HCEC 1CT (cell line): ENCODE measurements around the gene CDH4.
"Not testable (repeated sequence)": the region's sequence is repeated elsewhere in the genome, so short reads cannot be mapped to it uniquely, and the experiment has no call there.

Source experiments
- DNase-seq: peaks from one replicate; pipeline ENCODE4 v3.0.0-alpha.2; 2017

The CDH4 gene

DNA sequence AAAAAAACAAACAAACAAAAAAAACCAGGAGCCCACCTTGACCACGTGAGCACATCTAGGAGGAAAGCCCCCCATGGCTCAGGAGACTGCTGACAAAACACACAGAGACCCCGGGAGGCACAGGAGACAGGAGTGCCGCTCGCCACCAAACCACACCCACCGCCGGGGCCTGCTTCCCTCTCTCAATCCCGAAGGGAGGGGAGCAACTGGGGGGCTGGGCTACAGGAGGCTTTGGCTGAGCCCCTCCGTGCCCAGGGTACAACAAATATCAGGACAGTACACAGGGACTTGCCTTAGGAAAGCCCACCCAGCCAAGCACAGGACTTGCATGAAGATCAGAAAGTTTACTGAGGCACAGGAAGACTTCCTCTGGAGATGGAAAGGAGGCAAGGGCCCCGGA lies 711.1 kb downstream of the CDH4 start:
- no peak for DNase-seq

- DNase-seq: no peak
Observed at GRCh38 chr20:61963885-61964674, 712.0 kb downstream of the CDH4 start.

DNA sequence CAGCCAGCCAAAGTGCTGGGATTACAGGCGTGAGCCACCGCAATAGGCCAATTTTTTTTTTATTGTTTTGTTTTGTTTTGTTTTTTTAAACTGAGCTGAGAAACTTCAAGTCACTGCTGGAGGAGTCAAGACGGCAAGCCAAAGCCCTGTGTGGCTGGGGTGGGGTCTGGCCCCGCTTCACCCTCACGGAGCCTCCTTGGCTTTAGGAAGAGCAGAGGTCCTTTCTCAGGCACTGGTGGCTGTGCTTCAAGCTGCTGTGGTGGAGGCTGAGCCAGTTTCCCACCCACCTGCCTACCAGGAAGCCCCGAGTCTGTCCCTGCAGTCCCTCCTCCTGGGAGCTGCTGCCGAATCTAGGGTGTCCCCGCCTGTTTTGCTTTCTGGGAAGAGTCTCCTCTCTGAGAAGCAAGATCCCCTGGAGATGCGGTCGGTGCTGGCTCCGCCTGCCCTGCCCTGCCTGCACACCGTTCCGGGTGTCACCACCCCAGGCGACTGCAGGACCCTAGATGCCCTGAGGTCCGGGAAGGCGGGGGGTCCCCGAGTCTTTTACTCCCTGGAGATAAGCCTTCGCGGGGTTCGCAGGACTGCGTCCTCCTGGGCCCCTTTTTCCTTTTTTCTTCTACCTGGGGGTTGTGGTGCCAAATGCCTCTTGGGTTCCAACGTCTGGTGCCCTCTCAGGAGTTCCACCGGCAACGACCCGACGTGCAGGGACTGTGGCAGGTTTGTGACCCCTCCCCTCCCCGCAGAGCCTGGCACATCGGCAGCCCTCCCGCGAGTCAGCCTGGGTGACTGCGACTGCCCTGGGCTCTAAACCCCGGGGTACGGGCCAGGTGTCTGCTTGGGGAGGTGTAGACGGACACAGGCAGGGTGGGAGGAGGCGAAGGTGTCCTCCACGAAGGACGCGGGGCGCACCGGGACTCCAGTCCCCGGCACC lies 712.9 kb downstream of the CDH4 start:
- DNase-seq: no peak

DNA sequence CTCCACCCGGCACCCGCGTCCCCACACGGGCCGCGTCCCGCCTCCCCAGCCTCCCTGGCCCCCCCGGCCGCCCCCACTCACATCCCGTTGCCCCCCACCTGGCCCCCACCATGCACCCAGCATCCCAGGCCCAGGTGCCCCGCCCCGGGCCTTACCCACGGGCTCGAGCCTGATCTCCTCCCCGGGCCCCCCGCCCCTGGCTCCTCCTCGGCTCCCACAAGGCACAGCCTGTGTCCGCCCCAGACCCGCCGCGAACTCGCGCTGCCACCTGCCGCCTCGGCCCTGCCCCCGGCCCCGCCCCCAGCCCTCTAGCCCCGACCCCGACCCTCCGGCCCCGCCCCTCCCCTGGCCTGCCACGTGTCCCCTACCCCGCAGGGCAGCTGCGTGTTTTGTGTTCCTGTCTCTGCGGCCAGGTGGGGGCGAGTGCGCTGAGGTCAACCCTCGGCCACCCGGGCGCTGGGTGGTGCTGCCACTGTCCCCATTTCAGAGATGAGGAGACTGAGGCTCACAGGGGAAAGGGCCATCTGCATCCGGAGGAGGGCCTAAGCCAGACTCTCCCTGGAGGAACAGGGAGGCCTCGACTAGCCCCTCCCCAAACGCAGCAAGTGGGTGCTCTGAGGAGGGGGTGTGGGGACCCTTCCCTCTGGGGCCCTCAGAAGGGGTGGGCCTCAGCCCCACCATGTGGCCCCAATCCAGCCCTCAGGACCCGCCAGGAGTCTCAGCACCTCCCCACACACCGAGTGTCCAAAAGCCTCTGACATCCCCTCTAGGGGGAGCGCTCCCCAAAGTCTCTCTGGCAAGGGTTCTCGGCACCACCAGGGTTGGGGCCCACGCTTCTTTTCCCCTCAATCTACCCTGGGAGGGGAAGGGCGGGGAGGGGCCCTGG lies 713.8 kb downstream of the CDH4 start:
- DNase-seq: no peak

DNA sequence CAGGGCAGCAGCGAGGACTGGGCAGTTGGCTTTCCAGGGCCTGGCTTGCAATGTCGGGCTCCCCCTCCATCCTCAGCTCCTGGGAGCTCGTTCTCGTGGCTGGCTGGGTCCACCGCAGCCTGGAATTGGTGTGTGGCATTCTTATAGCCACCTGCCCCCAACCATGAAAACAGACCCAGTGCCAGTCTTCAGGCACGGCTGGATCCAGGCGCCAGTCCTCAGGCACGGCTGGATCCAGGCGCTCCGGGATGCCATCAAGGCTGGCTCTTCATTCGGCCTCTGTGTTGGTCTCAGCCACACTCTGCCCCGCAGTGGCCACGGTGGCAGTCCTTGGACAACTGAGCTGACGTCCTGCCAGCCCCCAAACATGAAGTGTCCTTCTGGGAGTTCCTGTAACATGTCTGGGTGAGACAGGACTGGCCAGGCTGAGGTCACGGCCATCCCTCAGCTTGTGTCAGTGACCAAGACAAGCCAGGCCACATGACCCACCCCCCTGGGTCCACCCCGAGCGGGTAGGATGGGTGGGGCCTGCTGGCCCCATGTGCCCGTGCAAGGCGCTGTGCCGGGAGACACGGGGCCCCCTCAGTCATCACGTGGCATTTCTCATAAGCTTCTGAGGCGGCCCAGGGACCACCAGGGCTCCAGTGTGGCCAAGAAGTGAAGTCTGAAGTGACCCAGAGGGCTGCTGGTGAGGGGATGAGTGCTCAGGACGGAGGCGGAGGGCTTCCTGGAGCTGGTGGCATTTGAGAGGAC lies 714.6 kb downstream of the CDH4 start:
- DNase-seq: no peak

DNA sequence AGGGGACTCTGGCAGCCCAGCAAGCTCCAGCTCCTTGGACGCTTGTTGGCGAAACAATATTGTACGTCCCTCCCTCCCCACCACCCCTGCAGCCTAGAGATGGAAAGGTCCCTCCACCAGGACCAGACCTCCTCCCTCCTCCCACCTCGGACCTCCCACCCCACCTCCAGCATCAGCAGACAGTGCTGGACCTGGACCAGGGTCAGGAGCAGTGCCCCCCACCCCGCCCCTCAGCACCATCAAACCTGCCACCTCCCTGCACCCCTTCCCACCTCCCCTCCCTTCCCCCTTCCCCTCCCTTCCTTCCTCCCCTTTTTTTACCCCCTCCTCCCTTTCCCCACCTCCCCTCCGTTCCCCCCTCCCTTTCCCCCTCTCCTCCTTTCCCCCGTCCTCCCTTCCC lies 715.2 kb downstream of the CDH4 start:
- no peak for DNase-seq

DNA sequence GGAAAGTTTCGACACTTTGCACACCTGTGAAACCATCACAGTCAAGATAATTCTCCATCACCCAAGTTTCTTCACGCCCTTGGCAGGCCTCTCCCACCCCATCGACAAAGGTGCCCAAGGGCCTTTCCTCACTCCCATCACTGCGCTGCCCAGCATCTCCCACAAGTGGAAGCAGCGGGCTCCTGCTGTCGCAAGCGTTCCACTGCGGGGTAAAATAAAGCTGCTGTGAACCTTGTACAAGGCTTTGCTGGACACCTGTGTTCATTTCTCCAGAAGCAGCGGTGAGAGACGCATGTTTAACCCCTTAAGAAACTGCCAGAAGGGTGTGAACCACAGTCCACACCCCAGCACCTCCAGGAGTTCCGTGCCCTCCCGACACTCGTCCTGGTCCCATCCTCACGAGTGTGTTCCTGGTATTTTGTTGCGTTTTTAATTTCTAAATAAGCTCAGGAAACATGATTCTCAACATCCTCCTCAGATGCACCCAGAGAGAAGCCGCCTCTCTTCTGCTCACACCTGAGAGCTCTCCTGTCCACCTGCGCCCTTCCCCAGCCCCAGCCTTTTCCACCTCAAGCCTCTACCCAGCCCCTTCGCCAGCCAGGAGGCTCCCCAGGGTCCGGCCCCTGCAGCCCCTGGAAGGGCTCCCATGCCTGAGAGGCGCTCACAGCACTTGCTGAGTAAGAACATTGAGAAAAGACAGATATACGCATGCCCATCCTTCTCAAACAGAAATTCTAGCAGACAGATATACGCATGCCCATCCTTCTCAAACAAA lies 716.2 kb downstream of the CDH4 start:
- no peak for DNase-seq

- DNase-seq: no peak
Observed at GRCh38 chr20:61968932-61969331, 716.9 kb downstream of the CDH4 start.

DNA sequence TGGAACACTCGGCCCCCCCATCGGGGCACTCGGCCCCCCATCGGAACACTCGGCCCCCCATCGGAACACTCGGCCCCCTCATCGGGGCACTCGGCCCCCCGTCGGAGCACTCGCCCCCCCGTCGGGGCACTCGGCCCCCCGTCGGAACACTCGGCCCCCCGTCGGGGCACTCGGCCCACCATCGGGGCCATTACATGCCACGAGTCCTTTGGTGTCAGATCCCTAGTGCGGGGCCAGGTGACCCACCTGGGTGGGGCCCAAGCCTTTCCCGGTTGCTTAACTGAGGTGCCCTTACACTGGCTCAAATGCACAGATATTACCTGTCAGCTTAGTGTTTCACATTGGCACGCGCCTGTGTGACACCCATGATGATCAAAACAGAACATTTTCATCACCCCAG lies 717.7 kb downstream of the CDH4 start:
- DNase-seq: no peak

DNA sequence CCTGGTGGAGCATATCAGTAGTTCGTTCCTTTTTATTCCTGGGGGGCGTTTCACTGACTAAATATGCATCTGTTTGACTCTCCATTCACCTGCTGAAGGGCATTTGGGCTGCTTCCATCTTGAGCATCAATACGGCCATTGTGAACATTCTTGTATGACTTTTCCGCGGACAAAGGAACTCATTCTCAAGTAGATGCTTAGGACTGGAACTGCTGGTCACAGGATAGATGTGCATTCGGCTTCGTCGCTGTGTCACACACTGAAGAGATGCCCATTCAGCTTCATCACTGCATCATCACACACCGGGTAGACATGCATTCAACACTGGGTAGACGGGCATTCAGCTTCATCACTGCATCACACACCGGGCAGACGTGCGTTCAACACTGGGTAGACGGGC lies 718.3 kb downstream of the CDH4 start:
- no peak for DNase-seq

DNA sequence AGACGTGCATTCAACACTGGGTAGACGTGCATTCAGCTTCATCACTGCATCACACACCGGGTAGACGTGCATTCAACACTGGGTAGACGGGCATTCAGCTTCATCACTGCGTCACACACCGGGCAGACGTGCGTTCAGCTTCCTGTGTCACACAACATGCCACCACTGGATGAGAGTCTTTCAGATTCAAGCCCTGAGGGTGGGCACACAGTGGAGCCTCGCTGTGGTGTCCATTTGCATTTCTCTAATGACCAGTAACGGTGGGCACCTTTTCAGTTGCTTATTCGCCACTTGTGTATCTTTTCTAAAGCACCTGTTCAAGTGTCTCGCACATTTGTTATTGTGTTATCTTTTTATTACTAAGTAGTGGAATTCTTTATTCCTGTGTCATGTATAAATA lies 719.5 kb downstream of the CDH4 start:
- not testable (repeated sequence) for DNase-seq

GRCh38 chr20:61972636-61973508 lies 720.8 kb downstream of the CDH4 start:
- DNase-seq: no peak

DNA sequence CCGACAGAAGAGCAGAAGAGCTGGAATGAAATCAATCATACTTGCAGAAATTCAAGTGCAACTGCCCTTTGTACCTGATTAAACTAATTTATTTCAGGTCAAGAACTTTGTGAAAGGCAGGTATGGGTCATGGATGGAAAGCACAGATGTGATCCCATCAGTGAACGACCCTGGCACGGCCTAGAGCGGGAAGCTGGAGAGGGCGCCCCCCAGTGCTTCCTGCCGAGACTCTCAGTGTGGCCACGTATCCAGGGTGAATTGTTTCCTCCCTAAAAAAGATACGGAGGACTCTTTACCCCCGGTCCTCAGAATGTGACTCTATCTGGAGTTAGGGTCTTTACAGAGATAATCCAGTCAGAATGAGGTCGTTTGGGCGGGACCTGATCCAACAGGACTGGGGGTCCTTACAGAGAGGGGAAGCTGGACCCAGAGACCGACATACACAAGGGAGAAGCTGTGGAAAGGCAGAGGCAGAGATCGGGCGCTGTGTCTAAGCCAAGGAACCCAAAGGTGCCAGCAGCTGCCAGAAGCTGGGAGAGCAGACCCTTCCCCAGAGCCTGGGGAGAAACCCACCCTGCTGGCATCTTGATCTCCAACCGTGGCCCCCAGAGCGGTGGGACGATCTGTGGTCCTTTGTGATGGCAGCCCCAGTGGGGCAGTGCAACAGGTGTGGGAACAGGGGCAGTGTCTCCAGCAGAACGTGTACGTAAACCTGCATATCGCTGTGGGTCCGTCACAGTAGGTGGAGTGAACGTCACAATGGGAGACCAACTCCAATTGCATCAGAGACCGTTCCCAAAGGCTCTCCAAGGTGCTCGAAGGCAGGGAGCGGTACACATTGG lies 721.7 kb downstream of the CDH4 start:
- DNase-seq: no peak

GRCh38 chr20:61974357-61974665 lies 722.2 kb downstream of the CDH4 start:
- no peak for DNase-seq

DNA sequence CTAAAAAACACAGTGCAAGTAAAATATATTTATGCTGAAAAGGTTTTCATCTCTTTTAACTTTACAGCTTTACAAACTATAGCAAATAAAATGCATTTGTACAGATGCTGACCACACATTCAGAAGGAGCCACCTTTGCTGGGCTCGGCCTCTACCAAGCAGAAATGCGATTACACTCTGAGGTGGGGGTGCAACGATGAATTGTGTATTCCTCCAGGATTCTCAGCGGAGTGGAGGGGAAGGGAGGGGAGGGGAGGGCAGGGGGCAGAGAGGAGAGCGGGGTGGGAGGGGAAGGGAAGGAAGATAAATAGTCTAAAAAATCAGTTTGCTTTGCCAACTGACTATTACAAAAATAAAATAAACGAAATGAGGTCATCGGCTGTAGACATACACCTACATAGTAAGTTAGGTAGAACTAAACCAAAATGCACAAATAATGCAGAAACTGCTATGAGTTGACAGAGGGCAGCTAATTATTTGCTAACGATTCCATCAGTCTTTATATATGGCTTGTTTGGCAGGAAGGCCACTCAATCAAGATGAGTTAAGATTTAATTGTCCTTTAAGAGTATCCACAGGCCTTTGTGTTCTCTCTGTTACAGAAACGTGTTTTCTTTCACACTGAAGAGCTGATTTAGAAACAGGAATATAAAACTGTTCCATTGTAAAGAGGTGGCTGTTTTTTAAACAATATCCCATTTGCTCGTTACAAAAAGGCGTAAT lies 723.5 kb downstream of the CDH4 start:
- no peak for DNase-seq

DNA sequence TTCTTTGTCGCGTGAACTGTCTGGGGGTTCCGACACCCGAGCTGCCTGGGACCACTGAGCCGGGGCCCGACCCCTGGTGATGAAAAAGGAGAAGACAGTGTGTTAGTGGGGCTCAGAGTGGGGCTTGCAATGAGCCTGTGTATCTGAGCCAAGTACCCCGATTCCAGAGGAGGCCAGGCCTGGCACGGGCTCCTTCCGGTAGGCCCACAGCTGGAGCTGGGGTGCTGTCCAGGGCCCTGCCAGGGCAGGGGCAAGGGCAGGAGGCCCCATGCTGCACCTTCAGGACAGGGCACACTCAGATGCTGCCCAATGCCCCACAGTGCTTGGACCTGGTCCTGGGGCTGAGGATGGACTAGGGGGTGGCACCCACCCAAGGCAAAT lies 724.2 kb downstream of the CDH4 start:
- DNase-seq: no peak

GRCh38 chr20:61976644-61977418 lies 724.8 kb downstream of the CDH4 start:
- no peak for DNase-seq

GRCh38 chr20:61977419-61977786 lies 725.3 kb downstream of the CDH4 start:
- no peak for DNase-seq
